HEK293T (cell line): ENCODE results near the gene ADCY3.

Experiments
- BHLHE40 ChIP-seq: fragments of 450-650 bp; IDR thresholded peaks from 2 replicates; pipeline ENCODE4 v1.6.1; 2016; ENCODE audit warnings: mild to moderate bottlenecking, moderate library complexity, borderline replicate concordance
- CTBP1 ChIP-seq: fragments of 450-650 bp; IDR thresholded peaks from 2 replicates; pipeline ENCODE4 v1.6.1; 2016; ENCODE audit warnings: borderline replicate concordance
- ELF4 ChIP-seq: fragments of 450-650 bp; IDR thresholded peaks from 2 replicates; pipeline ENCODE4 v1.6.1; 2017; ENCODE audit warnings: antibody characterized with exemption
- FOXM1 ChIP-seq: fragments of 450-650 bp; IDR thresholded peaks from 2 replicates; pipeline ENCODE4 v1.6.1; 2017; ENCODE audit warnings: mild to moderate bottlenecking, borderline replicate concordance
- LEF1 ChIP-seq: fragments of 450-650 bp; IDR thresholded peaks from 2 replicates; pipeline ENCODE4 v1.6.1; 2017; ENCODE audit warnings: mild to moderate bottlenecking, borderline replicate concordance
- NFRKB ChIP-seq: fragments of 450-650 bp; IDR thresholded peaks from 2 replicates; pipeline ENCODE4 v1.6.1; 2016; ENCODE audit warnings: mild to moderate bottlenecking, moderate library complexity
- SP1 ChIP-seq: fragments of 450-650 bp; IDR thresholded peaks from 2 replicates; pipeline ENCODE4 v1.6.1; 2017
- TARDBP ChIP-seq: fragments of 450-650 bp; IDR thresholded peaks from 2 replicates; pipeline ENCODE4 v1.6.1; 2016
- ZNF384 ChIP-seq: fragments of 450-650 bp; IDR thresholded peaks from 2 replicates; pipeline ENCODE4 v1.6.1; 2016

DNA sequence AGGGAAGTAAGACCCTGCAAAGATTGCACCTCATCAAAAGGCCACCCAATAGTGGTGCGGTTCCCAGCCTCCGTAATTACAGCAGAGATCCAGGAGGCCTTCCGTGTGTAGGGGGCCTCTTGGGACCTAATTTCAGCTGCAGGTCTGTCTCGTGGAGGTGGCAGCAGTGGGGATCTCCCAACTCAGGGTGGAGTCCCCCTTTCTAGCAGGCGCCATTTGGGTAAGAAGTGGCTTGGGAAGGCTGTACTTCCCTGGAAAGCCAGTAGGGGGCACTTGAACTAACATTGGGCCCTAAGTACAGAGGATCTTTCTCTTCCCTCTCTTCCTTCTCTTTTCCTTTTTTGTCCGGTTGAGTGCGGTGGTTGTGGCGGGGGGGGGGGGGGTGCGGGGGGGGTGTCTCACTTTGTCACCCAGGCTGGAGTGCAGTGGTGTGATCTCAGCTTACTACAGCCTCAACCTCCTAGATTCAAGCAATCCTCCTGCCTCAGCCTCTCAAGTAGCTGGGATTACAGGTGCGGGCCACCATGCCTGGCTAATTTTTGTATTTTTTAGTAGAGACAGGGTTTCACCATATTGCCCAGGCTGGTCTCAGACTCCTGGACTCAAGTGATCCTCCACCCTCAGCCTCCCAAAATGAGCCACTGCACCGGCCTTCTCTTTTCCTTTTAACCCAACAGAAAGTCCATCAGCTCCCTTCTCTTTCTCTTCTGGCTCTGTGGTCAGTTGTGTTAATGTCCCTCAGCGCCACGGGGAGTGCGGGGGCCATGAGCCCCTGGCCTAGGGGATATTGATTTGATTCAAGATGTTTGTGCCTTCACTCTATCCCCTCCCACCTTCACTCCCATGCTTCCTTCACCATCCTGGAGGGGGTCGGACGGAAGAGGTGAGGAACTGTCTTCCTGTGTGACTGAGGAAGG lies 94.8 kb downstream of the ADCY3 start:
- TF ChIP-seq LEF1 (no peak), ELF4 (no peak), CTBP1 (no peak), ZNF384 (no peak), TARDBP (no peak), FOXM1 (no peak), SP1 (no peak), NFRKB (no peak), BHLHE40 (no peak)
